Skin epidermis (tissue), 12 donors: Measurements from ENCODE around the gene LYPD6.
"Not testable (repeated sequence)": the region's sequence is repeated elsewhere in the genome, so short reads cannot be mapped to it uniquely, and the experiment has no call there.

Experiments
- H3K27ac ChIP-seq, 21 experiments: fragments of 200-600 bp; sonication (generic) in 11 of 21; one replicate each; pipeline ENCODE4 v1.5.0; 2020; ENCODE audit warnings: mild to moderate bottlenecking in 3 of 21, inconsistent platforms in 2 of 21, moderate library complexity in 2 of 21
- H3K4me3 ChIP-seq, 7 experiments: fragments of 200-600 bp; sonication (generic) in 2 of 7; one replicate each; pipeline ENCODE4 v1.5.0; 2020; ENCODE audit warnings: inconsistent platforms in 2 of 7, mild to moderate bottlenecking in 2 of 7, moderate library complexity in 1 of 7

The LYPD6 gene

GRCh38 chr2:149488706-149489440 lies 158.5 kb downstream of the LYPD6 start:
- H3K27ac ChIP-seq, result no peak overlapping the region
- no peak overlapping the region for H3K4me3 ChIP-seq

- Histone ChIP-seq H3K4me3 (no peak overlapping the region), H3K27ac (no peak overlapping the region)
Measured at GRCh38 chr2:149489452-149489851, 159.1 kb downstream of the LYPD6 start.

GRCh38 chr2:149490296-149490695 lies 159.9 kb downstream of the LYPD6 start:
- H3K4me3 ChIP-seq, result no peak overlapping the region
- no peak overlapping the region for H3K27ac ChIP-seq

GRCh38 chr2:149492923-149493322 lies 162.5 kb downstream of the LYPD6 start:
- no peak overlapping the region for H3K4me3 ChIP-seq
- H3K27ac ChIP-seq, result no peak overlapping the region

- not testable (repeated sequence) for H3K4me3 ChIP-seq, H3K27ac ChIP-seq
Measured at GRCh38 chr2:149499204-149499603, 168.8 kb downstream of the LYPD6 start.

GRCh38 chr2:149506808-149507207 lies 176.4 kb downstream of the LYPD6 start:
- not testable (repeated sequence) for H3K27ac ChIP-seq

GRCh38 chr2:149507974-149508373 lies 177.6 kb downstream of the LYPD6 start:
- no peak overlapping the region for H3K27ac ChIP-seq

More at GRCh38 chr2:149506808-149507207, 176.4 kb downstream of the LYPD6 start:
- H3K4me3 ChIP-seq, result not testable (repeated sequence)

GRCh38 chr2:149513461-149513860 lies 183.1 kb downstream of the LYPD6 start:
- Histone ChIP-seq H3K4me3 (no peak overlapping the region), H3K27ac (no peak overlapping the region)

More at GRCh38 chr2:149507974-149508373, 177.6 kb downstream of the LYPD6 start:
- H3K4me3 ChIP-seq, result no peak overlapping the region
